KMS-11 (cell line): ENCODE results near the gene BAIAP2L1.
"Not testable (repeated sequence)": the region's sequence is repeated elsewhere in the genome, so short reads cannot be mapped to it uniquely, and the experiment has no call there.

ENCODE experiments used
- H2AFZ ChIP-seq: fragments of 200-600 bp; sonication (generic); 2 replicates; pipeline ENCODE4 v1.6.1; 2016; ENCODE audit warnings: antibody characterized with exemption, mixed run types, low read depth
- H3K27ac ChIP-seq: fragments of 200-600 bp; sonication (generic); 2 replicates; pipeline ENCODE4 v1.6.1; 2016; ENCODE audit warnings: mild to moderate bottlenecking, mixed run types
- H3K27me3 ChIP-seq: fragments of 200-600 bp; sonication (generic); 2 replicates; pipeline ENCODE4 v1.6.1; 2017; ENCODE audit warnings: mild to moderate bottlenecking, low read depth, mixed run types, moderate library complexity; ENCODE audit not compliant: insufficient read depth
- H3K36me3 ChIP-seq: fragments of 200-600 bp; sonication (generic); 2 replicates; pipeline ENCODE4 v1.6.1; 2017; ENCODE audit warnings: mild to moderate bottlenecking, mixed run types; ENCODE audit not compliant: insufficient read depth
- H3K4me1 ChIP-seq: fragments of 200-600 bp; sonication (generic); 2 replicates; pipeline ENCODE4 v1.6.1; 2016; ENCODE audit warnings: mild to moderate bottlenecking, low read depth, mixed run types; ENCODE audit not compliant: poor library complexity, severe bottlenecking
- H3K4me2 ChIP-seq: fragments of 200-600 bp; sonication (generic); 2 replicates; pipeline ENCODE4 v1.7.0; 2016; ENCODE audit warnings: mild to moderate bottlenecking, mixed run types
- H3K4me3 ChIP-seq: fragments of 200-600 bp; sonication (generic); IDR thresholded peaks from 2 replicates; pipeline ENCODE4 v1.6.1; 2017; ENCODE audit warnings: low read depth, low read length, mixed read lengths; ENCODE audit not compliant: insufficient read depth
- H3K79me2 ChIP-seq: fragments of 200-600 bp; sonication (generic); 2 replicates; pipeline ENCODE4 v1.6.1; 2016; ENCODE audit warnings: low read depth, mixed run types; ENCODE audit not compliant: insufficient read depth
- H3K9ac ChIP-seq: fragments of 200-600 bp; sonication (generic); 2 replicates; pipeline ENCODE4 v1.6.1; 2016; ENCODE audit warnings: mild to moderate bottlenecking, mixed run types
- H4K20me1 ChIP-seq: fragments of 200-600 bp; sonication (generic); 2 replicates; pipeline ENCODE4 v1.6.1; 2016; ENCODE audit warnings: mild to moderate bottlenecking, mixed run types; ENCODE audit not compliant: insufficient read depth
- CTCF ChIP-seq: fragments of 200-600 bp; sonication (generic); conservative IDR thresholded peaks from 2 replicates; pipeline ENCODE4 v1.6.1; 2017; ENCODE audit warnings: low read depth, mild to moderate bottlenecking, antibody characterized with exemption, low read length, moderate library complexity, mixed read lengths

Gene BAIAP2L1

DNA sequence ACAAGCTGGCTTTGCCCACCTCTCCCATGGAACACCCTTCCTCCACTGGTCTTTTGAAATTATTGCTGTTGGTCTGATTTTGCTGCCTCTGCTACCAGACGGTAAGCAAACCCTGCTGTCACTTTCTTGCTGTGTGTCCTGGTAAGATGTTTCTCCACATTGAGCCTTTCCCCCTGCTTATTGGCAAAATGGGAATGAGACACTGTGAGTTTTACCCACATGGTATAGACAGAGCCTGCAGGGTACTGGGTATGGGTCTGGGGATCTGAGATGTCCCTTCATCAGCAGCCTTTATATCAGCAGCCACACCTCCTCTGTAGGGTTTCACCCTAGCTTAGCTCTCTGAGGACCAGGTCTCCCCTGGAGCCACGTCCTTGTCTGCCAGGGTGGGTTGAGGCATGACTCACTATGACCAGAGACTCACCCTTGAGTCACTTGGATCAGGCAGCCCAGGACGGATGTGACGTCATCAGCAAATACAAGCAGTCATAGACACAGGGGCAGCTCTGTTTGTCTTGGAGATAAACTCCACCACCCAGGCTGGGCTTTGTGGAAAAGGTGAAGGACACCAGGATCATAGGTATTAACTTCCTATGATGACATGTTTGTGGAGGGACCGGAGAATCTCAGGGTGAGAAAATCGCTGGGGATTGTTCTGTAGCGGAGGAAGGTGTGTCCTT lies 17.9 kb upstream of the BAIAP2L1 start:
- Histone ChIP-seq H3K79me2 (no peaks in the 10 kb centered on the region), H3K4me2 (no peak overlapping the region), H4K20me1 (no peaks in the 10 kb centered on the region), H3K27me3 (no peaks in the 10 kb centered on the region), H3K27ac (no peak overlapping the region), H3K36me3 (no peaks in the 10 kb centered on the region), H3K9ac (no peak overlapping the region), H2AFZ (no peak overlapping the region), H3K4me1 (no peaks in the 10 kb centered on the region), H3K4me3 (no peak overlapping the region)
- TF ChIP-seq CTCF, result no peak

- Histone ChIP-seq H3K9ac (no peak overlapping the region), H3K27ac (no peak overlapping the region), H3K4me2 (no peak overlapping the region), H2AFZ (no peak overlapping the region), H3K4me3 (no peak overlapping the region), H3K36me3 (no peaks in the 10 kb centered on the region), H3K27me3 (no peaks in the 10 kb centered on the region), H3K79me2 (no peaks in the 10 kb centered on the region), H4K20me1 (no peaks in the 10 kb centered on the region), H3K4me1 (no peaks in the 10 kb centered on the region)
- TF ChIP-seq CTCF, result no peak
Observed at GRCh38 chr7:98418271-98418635, 17.4 kb upstream of the BAIAP2L1 start.

GRCh38 chr7:98417604-98418270 lies 16.8 kb upstream of the BAIAP2L1 start:
- not testable (repeated sequence) for H3K4me1 ChIP-seq, H3K4me2 ChIP-seq, H3K27ac ChIP-seq, H4K20me1 ChIP-seq, H2AFZ ChIP-seq, H3K9ac ChIP-seq, H3K36me3 ChIP-seq, H3K79me2 ChIP-seq, H3K27me3 ChIP-seq, H3K4me3 ChIP-seq

DNA sequence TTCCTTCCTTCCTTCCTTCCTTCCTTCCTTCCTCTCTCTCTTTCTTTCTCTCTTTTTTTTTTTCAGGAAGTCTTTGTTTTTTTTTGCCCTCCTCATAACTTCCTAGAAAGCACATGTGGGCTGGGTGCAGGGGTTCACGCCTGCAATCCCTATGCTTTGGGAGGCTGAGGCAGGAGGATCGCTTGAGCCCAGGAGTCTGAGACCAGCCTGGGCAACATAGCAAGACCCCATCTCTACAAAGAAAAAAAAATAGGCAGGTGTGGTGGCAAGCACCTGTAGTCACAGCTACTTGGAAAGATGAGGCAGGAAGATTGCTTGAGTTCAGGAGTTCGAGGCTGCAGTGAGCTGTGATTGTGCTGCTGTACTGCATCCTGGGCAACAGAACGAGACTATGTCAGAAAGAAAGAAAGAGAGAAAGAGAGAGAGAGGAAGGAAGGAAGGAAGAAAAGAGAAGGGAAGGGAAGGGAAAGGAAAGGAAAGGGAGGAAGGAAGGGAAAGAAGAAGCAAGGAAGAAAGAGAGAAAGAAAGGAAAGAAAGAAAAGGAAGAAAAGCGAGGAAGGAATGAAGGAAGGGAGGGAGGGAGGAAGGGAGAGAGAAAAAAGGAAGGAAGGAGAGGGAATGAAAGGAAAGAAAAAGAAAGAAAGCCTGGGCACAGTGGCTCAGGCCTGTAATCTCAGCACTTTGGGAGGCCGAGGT lies 13.5 kb upstream of the BAIAP2L1 start:
- Histone ChIP-seq H2AFZ (no peak overlapping the region), H3K27me3 (no peaks in the 10 kb centered on the region), H3K4me3 (no peak overlapping the region), H3K9ac (no peak overlapping the region), H3K36me3 (no peaks in the 10 kb centered on the region), H3K79me2 (no peaks in the 10 kb centered on the region), H3K4me1 (no peaks in the 10 kb centered on the region), H3K27ac (no peak overlapping the region), H3K4me2 (no peak overlapping the region), H4K20me1 (no peaks in the 10 kb centered on the region)
- TF ChIP-seq CTCF, result no peak

DNA sequence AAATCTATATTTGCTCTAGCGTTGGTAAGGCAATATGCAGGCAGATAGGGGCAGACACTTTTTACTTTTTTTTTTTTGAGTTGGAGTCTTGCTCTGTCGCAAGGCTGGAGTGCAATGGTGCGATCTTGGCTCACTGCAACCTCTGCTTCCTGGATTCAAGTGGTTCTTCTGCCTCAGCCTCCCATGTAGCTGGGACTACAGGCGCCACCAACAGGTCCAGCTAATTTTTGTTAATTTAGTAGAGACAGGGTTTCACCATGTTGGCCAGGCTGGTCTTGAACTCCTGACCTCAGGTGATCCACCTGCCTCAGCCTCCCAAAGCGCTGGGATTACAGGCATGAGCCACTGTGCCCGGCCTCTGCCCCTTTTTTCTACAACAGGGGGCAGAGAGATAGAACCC lies 12.8 kb upstream of the BAIAP2L1 start:
- not testable (repeated sequence) for H3K4me3 ChIP-seq, H3K4me1 ChIP-seq, H3K79me2 ChIP-seq, H3K27me3 ChIP-seq, H3K27ac ChIP-seq, H3K4me2 ChIP-seq, H3K36me3 ChIP-seq, H3K9ac ChIP-seq, H2AFZ ChIP-seq, H4K20me1 ChIP-seq
